Upper lobe of left lung (tissue), 6 donors: Measurements from ENCODE around the gene PTPRN2. TPM values are rescaled to one million over a fixed set of nuclear protein-coding genes. Genes with fewer than 3 reads are reported as not detected.
A peak's percentile ranks its signal among the peaks of the same experiment; 100 is the strongest.

Experiments
- ATAC-seq, 2 donors: fragments of 200-7000 bp; cut with Tn5 transposase; one replicate each; pipeline ENCODE4 v1.9.1; 2022; ENCODE audit warnings: mild to moderate bottlenecking in 2 of 2, moderate library complexity in 2 of 2; ENCODE audit not compliant: low FRiP score in 2 of 2
- DNase-seq, 2 donors: peaks; one replicate each; pipeline ENCODE4 v3.0.0-alpha.2; 2019 to 2020
- H3K27ac ChIP-seq, 4 donors: fragments of 200-600 bp; sonication (generic); one replicate each; pipeline ENCODE4 v1.5.1; 2016 to 2019
- H3K27me3 ChIP-seq, 4 donors: fragments of 200-600 bp; sonication (generic); one replicate each; pipeline ENCODE4 v1.5.1; 2017 to 2019
- H3K36me3 ChIP-seq, 4 donors: fragments of 200-600 bp; sonication (generic); one replicate each; pipeline ENCODE4 v1.5.1; 2016 to 2019
- H3K4me1 ChIP-seq, 4 donors: fragments of 200-600 bp; sonication (generic); one replicate each; pipeline ENCODE4 v1.5.1; 2018 to 2019
- H3K4me3 ChIP-seq, 4 donors: fragments of 200-600 bp; sonication (generic); one replicate each; pipeline ENCODE4 v1.5.1; 2017 to 2019; ENCODE audit warnings: mild to moderate bottlenecking in 2 of 4, moderate library complexity in 1 of 4
- H3K9me3 ChIP-seq, 4 donors: fragments of 200-600 bp; sonication (generic); one replicate each; pipeline ENCODE4 v1.5.1; 2018 to 2019
- EP300 ChIP-seq, 4 donors: sonication (generic); formaldehyde crosslinking; IDR thresholded peaks; one replicate each; pipeline ENCODE4 v1.5.1; 2017; ENCODE audit warnings: antibody characterized with exemption in 4 of 4, control low read depth in 2 of 4
- POLR2A ChIP-seq, 4 donors: fragments of 450-650 bp; IDR thresholded peaks; one replicate each; pipeline ENCODE4 v1.5.1; 2016 to 2017; ENCODE audit warnings: antibody characterized with exemption in 4 of 4, mild to moderate bottlenecking in 2 of 4
- POLR2AphosphoS5 ChIP-seq, 2 donors: sonication (generic); formaldehyde crosslinking; IDR thresholded peaks; one replicate each; pipeline ENCODE4 v1.5.1; 2017; ENCODE audit warnings: antibody characterized with exemption in 2 of 2
- WGBS, 2 donors: methylation state at CpG; one replicate each; pipeline ENCODE4 v1.1.5; 2017 to 2018; 5-methylcytosine and 5-hydroxymethylcytosine counted together
- total RNA-seq, 6 donors: library from RNA; depleted of rRNA in 4 of 6; stranded (reverse); fragments of >200 nt in 4 of 6; gene quantifications; one replicate each; pipeline versions ENCODE4 v1.1.0 to v1.2.1, GENCODE V29; 2016 to 2021
- TF ChIP-seq, protein P1 (sequence below), 6 experiments: fragments of 450-650 bp in 4 of 6; fragments of 200-600 bp in 2 of 6; sonication (generic) in 2 of 6; IDR thresholded peaks; one replicate each; pipeline ENCODE4 v1.5.1; 2016 to 2019; ENCODE audit warnings: antibody characterized with exemption in 6 of 6
- donor health status: DM: no; HTN: no; CAD: no; lungs with moderate emphysema.
- donor health status: DM: no; HTN: yes; CAD: no; lungs with severe emphysema.

Gene PTPRN2
- total RNA-seq, 6 donors from 2014 or later = 3.3 to 7.9 (median 5.2) TPM

DNA sequence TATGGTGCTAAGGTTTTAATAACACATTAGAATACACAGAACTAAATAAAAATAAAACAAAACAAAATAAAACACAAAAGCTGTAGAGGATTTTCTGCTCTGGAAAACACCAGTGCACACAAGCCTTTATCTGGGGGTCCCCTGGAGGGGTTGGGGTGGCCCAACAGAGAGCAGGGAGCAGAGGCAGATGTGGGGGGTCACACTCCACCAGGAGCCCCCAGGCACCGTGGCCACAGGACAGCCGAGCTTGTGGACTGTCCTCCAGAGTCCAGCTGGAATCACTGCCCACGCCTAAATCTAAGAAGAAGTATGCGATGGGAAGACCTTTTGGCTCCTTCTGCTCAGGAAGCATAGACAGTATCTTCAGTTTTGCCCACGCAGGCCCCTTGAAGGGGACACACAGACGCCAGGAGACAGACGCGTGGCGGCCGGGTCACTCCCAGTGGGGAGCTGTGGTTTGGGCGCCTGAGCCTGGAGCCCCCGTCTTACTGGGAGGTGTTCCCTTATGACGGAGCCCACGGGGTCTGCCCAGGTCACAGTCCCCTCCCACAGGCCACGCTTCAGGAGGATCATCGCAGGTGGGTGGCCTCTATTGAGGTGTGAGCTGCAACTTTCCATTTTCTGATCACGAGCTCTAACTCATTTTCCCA, 595.0 kb downstream of the PTPRN2 start:
- no peaks in the 10 kb centered on the region for H3K4me1 ChIP-seq
- 92 to 94% methylated on average over 17 of the region's 17 CpGs for WGBS, 2 donors
- no peak overlapping the region for H3K4me3 ChIP-seq
- ATAC-seq (no peak), DNase-seq (no peak)
- H3K27ac ChIP-seq = no peak overlapping the region
- H3K36me3 ChIP-seq = no peaks in the 10 kb centered on the region
- H3K9me3 ChIP-seq = peaks cover 0 to 2% (median 0%) of the 10 kb centered on the region in 4 donors
- TF ChIP-seq POLR2A (IDR thresholded peaks at IDR 0.05) (no peak), POLR2AphosphoS5 (IDR thresholded peaks at IDR 0.05) (no peak)
- no peaks in the 10 kb centered on the region for H3K27me3 ChIP-seq

DNA sequence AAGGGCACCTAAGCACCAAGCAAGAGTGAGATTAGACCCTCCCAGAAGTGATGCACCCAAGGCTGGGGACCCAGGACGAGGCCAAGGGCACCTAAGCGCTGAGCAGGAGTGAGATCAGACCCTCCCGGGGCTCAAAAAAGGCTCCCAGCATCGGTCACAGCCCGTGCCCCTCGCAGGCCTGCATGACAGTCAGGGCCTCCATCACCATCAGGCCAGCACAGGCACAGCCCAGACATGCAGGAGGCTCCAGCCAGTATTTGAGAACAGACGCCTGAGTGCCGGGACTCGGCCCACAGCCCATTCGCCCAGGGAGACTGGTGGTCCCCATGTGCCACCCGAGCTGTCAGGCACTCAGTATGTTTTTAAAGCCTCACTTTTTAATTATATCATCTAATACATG, 595.9 kb downstream of the PTPRN2 start:
- H3K27ac ChIP-seq = no peak overlapping the region
- H3K9me3 ChIP-seq = peaks cover 0 to 2% (median 0%) of the 10 kb centered on the region in 4 donors
- WGBS, 2 donors = 82 to 91% methylated on average over 5 to 11 of the region's 11 CpGs
- H3K27me3 ChIP-seq = no peaks in the 10 kb centered on the region
- ATAC-seq = no peak
- no peak for TF ChIP-seq EP300 (IDR thresholded peaks at IDR 0.05)
- no peak for TF ChIP-seq POLR2AphosphoS5 (IDR thresholded peaks at IDR 0.05)
- TF ChIP-seq POLR2A (IDR thresholded peaks at IDR 0.05) = no peak
- TF ChIP-seq, protein P1, sequence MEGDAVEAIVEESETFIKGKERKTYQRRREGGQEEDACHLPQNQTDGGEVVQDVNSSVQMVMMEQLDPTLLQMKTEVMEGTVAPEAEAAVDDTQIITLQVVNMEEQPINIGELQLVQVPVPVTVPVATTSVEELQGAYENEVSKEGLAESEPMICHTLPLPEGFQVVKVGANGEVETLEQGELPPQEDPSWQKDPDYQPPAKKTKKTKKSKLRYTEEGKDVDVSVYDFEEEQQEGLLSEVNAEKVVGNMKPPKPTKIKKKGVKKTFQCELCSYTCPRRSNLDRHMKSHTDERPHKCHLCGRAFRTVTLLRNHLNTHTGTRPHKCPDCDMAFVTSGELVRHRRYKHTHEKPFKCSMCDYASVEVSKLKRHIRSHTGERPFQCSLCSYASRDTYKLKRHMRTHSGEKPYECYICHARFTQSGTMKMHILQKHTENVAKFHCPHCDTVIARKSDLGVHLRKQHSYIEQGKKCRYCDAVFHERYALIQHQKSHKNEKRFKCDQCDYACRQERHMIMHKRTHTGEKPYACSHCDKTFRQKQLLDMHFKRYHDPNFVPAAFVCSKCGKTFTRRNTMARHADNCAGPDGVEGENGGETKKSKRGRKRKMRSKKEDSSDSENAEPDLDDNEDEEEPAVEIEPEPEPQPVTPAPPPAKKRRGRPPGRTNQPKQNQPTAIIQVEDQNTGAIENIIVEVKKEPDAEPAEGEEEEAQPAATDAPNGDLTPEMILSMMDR (IDR thresholded peaks at IDR 0.05) = no peak
- DNase-seq = no peak
- no peaks in the 10 kb centered on the region for H3K36me3 ChIP-seq
- H3K4me3 ChIP-seq = no peak overlapping the region
- no peaks in the 10 kb centered on the region for H3K4me1 ChIP-seq

DNA sequence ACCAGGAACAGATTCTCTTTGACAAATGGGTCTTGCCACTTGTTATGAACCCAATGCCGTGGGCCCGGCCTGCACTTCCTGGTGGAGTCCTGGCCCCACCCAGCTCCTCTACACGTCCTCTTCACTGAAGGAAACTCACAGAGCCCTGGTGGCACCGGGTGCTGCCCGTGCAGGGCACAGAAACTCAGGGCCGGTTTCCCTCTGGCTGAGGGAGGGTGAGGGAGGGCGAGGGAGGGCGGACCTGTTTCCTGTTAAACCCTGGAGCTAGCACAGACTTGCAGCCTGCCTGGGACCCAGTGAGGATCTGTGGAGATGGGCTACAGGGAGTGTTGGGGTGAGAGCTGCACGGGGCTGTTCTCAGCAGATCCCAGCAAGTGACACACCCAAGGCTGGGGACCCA, 596.3 kb downstream of the PTPRN2 start:
- ATAC-seq (no peak), DNase-seq (peak in 1 of 2 donors; percentile 34)
- H3K4me3 ChIP-seq = no peak overlapping the region
- H3K27ac ChIP-seq = no peak overlapping the region
- TF ChIP-seq, protein P1 (IDR thresholded peaks at IDR 0.05) = no peak
- TF ChIP-seq POLR2AphosphoS5 (IDR thresholded peaks at IDR 0.05) (no peak), POLR2A (IDR thresholded peaks at IDR 0.05) (no peak)
- no peaks in the 10 kb centered on the region for H3K36me3 ChIP-seq
- 33 to 40% methylated on average over 4 to 9 of the region's 9 CpGs for WGBS, 2 donors
- H3K27me3 ChIP-seq = no peaks in the 10 kb centered on the region
- H3K9me3 ChIP-seq = peaks cover 0 to 2% (median 0%) of the 10 kb centered on the region in 4 donors
- no peaks in the 10 kb centered on the region for H3K4me1 ChIP-seq

DNA sequence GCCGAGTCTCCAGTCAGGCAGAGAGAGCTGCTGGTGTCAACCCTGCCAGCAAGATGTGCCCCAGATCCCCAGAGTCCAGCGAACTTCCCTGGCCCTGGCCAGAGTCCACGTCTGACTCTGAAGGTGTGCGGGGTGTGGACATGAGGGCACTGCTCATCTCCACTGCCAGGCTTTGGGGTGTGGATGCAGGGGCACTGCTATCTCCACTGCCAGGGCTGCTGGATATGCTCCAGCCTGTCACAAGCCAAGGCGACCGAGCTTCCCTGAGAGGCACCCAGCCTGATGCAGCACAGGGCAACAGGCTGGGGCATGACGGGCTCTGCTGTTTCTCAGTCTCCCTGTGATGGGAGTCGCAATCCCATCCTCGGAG, 596.8 kb downstream of the PTPRN2 start:
- WGBS, 2 donors = 66% methylated on average over 8 of the region's 9 CpGs; no CpG with 5 or more reads in 1 of the 2 donors
- ATAC-seq (no peak), DNase-seq (no peak)
- Histone ChIP-seq H3K4me1 (no peaks in the 10 kb centered on the region), H3K27me3 (no peaks in the 10 kb centered on the region), H3K36me3 (no peaks in the 10 kb centered on the region), H3K4me3 (no peak overlapping the region), H3K9me3 (peaks cover 0 to 2% (median 0%) of the 10 kb centered on the region in 4 donors), H3K27ac (no peak overlapping the region)
- TF ChIP-seq, protein P1 (IDR thresholded peaks at IDR 0.05) = no peak

DNA sequence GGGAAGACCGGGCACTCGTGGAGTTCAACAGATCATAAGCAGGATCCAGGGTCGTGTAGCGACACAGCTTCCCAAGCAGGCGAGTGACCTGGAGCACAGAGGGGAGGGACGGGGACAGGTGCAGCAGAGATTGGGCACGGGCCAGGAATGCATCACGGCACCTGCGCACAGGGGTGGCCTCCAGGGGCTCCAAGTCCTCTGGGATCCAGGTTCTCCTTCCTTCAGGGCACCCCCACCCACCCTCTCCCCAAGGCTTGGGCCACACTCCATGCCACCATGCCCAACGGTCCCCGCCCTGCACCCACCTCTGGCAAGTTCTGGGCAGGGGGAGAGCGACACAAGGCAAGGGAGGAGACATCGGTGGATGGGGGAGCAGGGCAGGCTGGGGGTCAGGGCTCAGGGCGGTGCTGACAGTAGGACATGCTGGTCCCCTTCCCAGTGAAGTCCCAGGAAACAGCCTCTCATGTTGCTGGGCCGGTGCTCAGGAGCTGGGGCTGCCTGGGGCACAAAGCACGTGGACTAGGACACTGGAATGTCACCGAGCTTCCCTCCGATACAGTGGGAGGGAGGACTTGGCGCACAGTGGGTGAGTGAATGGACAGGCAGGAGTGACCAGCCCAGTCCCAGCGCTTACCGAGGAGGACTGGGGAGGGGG, 597.3 kb downstream of the PTPRN2 start:
- ATAC-seq (peak in 1 of 2 donors; percentile 24), DNase-seq (no peak)
- Histone ChIP-seq H3K27me3 (no peaks in the 10 kb centered on the region), H3K27ac (no peak overlapping the region), H3K4me1 (no peaks in the 10 kb centered on the region), H3K36me3 (no peaks in the 10 kb centered on the region), H3K4me3 (no peak overlapping the region), H3K9me3 (no peaks in the 10 kb centered on the region)
- 74 to 85% methylated on average over 12 to 21 of the region's 21 CpGs for WGBS, 2 donors
- TF ChIP-seq EP300 (IDR thresholded peaks at IDR 0.05) (no peak), POLR2A (IDR thresholded peaks at IDR 0.05) (no peak), POLR2AphosphoS5 (IDR thresholded peaks at IDR 0.05) (no peak)
- TF ChIP-seq, protein P1 (IDR thresholded peaks at IDR 0.05) = no peak
